ENCODE measurements around the gene GALNT1. TPM values are rescaled to one million over a fixed set of nuclear protein-coding genes. Genes with fewer than 3 reads are reported as not detected.

Gene GALNT1
- total and polyA plus RNA-seq, 2 of the 4 experiments (the other 2 are of a cell fraction): 24.9 to 43.9 TPM

DNA sequence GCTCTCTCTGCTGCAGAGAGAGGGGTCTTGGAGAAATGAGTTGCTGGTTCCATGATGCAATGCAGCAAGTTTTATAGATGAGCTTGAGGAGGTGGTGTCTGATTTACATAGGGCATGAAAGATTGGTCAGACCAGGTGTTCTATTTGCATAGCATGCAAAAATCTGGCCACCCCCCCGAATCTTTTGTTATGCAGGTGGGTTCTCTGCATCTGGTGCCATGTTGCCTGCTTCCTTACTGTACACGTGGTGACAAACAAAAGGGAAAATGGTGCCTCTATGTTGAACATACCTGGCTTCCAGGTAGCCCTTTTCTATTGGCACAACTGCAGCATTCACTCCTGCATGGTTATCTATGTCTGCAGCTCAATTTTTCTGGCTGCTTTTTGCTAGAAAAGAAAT, 169.4 kb downstream of the GALNT1 start:
- in situ Hi-C loops (cut with MboI; ENCODE audit: low sequenced_read_pairs): loop anchor here (10.0 kb wide), 2 partner anchors 194 to 534 kb away; no protein-coding TSS in a partner anchor
- ATAC-seq (ENCODE audit: low read depth) (no peak), DNase-seq (no peak)
- Histone ChIP-seq H2BK5ac (ENCODE audit: low read depth, low read length, poor library complexity, severe bottlenecking) (no peak overlapping the region), H3K4me3 (ENCODE audit: insufficient read depth, low read depth, low read length) (no peak overlapping the region), H2BK120ac (ENCODE audit: low read depth, low read length) (no peak overlapping the region), H2AK5ac (ENCODE audit: low read depth, low read length) (no peak overlapping the region), H2AK9ac (replicated peaks; ENCODE audit: low read depth, low read length, poor library complexity) (no peak overlapping the region), H2BK20ac (ENCODE audit: low read depth, low read length) (no peak overlapping the region), H3K4ac (ENCODE audit: low read depth, low read length) (no peak overlapping the region), H3K4me1 (ENCODE audit: control insufficient read depth, insufficient read depth, low read length) (no peaks in the 10 kb centered on the region), H4K5ac (ENCODE audit: low read depth, low read length) (no peak overlapping the region), H3K4me2 (ENCODE audit: low read depth, low read length) (no peak overlapping the region), H3K14ac (replicated peaks; ENCODE audit: low read depth, low read length) (no peak overlapping the region), H3K9me3 (ENCODE audit: control insufficient read depth, insufficient read depth, low read length) (no peaks in the 10 kb centered on the region), H2BK15ac (ENCODE audit: low read depth, low read length) (no peak overlapping the region), H4K91ac (ENCODE audit: insufficient read depth, low read depth, low read length) (no peak overlapping the region), H3K23ac (ENCODE audit: low read depth, low read length) (no peak overlapping the region), H3K18ac (ENCODE audit: low read depth, low read length) (no peak overlapping the region), H3K36me3 (ENCODE audit: control insufficient read depth, insufficient read depth, low read length) (no peaks in the 10 kb centered on the region), H4K20me1 (ENCODE audit: insufficient read depth, low read length) (no peaks in the 10 kb centered on the region), H3K56ac (ENCODE audit: extremely low read depth, insufficient read depth, low read length) (no peak overlapping the region), H3K9ac (ENCODE audit: low read depth, low read length) (no peak overlapping the region), H3K27me3 (ENCODE audit: control insufficient read depth, insufficient read depth, low read length) (peaks cover 50% of the 10 kb centered on the region), H3K27ac (ENCODE audit: insufficient read depth, low read length) (no peak overlapping the region), H2AFZ (replicated peaks; ENCODE audit: low read length, poor library complexity) (no peak overlapping the region), H3K79me1 (ENCODE audit: low read depth in 1 of 2, low read length in 2 of 2) (no peaks in the 10 kb centered on the region), H3K9me1 (ENCODE audit: insufficient read depth, low read length) (no peaks in the 10 kb centered on the region), H4K8ac (ENCODE audit: low read depth in 2 of 2, low read length in 2 of 2) (no peak overlapping the region)
- no peak for TF ChIP-seq SMC3 (IDR thresholded peaks at IDR 0.05; ENCODE audit: low read depth, low read length)
- no peak for TF ChIP-seq FOS (IDR thresholded peaks at IDR 0.05; ENCODE audit: low read depth, low read length)
- no peak for TF ChIP-seq POLR2A (IDR thresholded peaks at IDR 0.05; ENCODE audit: low read depth, low read length)
- TF ChIP-seq MXI1 (IDR thresholded peaks at IDR 0.05; ENCODE audit: borderline replicate concordance, low read depth, low read length): no peak
- TF ChIP-seq BHLHE40 (IDR thresholded peaks at IDR 0.05; ENCODE audit: low read depth, low read length): no peak
- TF ChIP-seq RFX5 (IDR thresholded peaks at IDR 0.05; ENCODE audit: low read depth, low read length): no peak
- no peak for TF ChIP-seq RAD21 (IDR thresholded peaks at IDR 0.05; ENCODE audit: low read length)
- no TSS peak for BruUV-seq (replicated peaks)
- ChIA-PET POLR2A (ENCODE audit: unreplicated experiment) (no interaction called here), CTCF (no interaction called here)
- no CpG with 5 or more reads among the region's 2 CpGs for WGBS, 2 experiments (ENCODE audit: extremely low coverage in 2 of 2, insufficient read length in 1 of 2)
- dilution Hi-C loops (cut with HindIII; ENCODE audit: low sequenced_read_pairs, unreplicated experiment): no loop called here
- intact Hi-C loops (cut with micrococcal nuclease): loop anchor here (10.0 kb wide), 1 partner anchor 1004 kb away; no protein-coding TSS in a partner anchor
